Smooth muscle cell (in vitro differentiated cells): ENCODE data around the gene NEUROG1. TPM values are rescaled to one million over a fixed set of nuclear protein-coding genes. Genes with fewer than 3 reads are reported as not detected.

Experiments
- DNase-seq: peaks from one replicate; lab custom pipeline; 2025; ENCODE audit not compliant: unreplicated experiment; lab: John Stamatoyannopoulos, UW
- H2AFZ ChIP-seq: fragments of 200-600 bp; sonication (generic); 2 replicates; pipeline ENCODE4 v1.6.0; 2016; ENCODE audit warnings: antibody characterized with exemption, low read depth, mild to moderate bottlenecking
- H3F3A ChIP-seq: fragments of 200-600 bp; sonication (generic); 2 replicates; pipeline ENCODE4 v1.6.0; 2017; ENCODE audit warnings: antibody characterized with exemption, low read depth
- H3K27ac ChIP-seq: fragments of 200-600 bp; sonication (generic); 2 replicates; pipeline ENCODE4 v1.5.1; 2016; ENCODE audit warnings: low read depth, mild to moderate bottlenecking
- H3K27me3 ChIP-seq: fragments of 200-600 bp; sonication (generic); 2 replicates; pipeline ENCODE4 v1.6.1; 2016; ENCODE audit warnings: low read depth, mild to moderate bottlenecking
- H3K36me3 ChIP-seq: fragments of 200-600 bp; sonication (generic); 2 replicates; pipeline ENCODE4 v1.5.1; 2016; ENCODE audit warnings: low read depth
- H3K4me1 ChIP-seq: fragments of 200-600 bp; sonication (generic); 2 replicates; pipeline ENCODE4 v1.5.1; 2016; ENCODE audit warnings: low read depth
- H3K4me2 ChIP-seq: fragments of 200-600 bp; sonication (generic); 2 replicates; pipeline ENCODE4 v1.6.0; 2016; ENCODE audit warnings: mild to moderate bottlenecking
- H3K4me3 ChIP-seq: fragments of 200-600 bp; sonication (generic); 2 replicates; pipeline ENCODE4 v1.5.1; 2016; ENCODE audit warnings: mild to moderate bottlenecking
- H3K79me2 ChIP-seq: fragments of 200-600 bp; sonication (generic); 2 replicates; pipeline ENCODE4 v1.6.0; 2016; ENCODE audit warnings: low read depth, mild to moderate bottlenecking
- H3K9ac ChIP-seq: fragments of 200-600 bp; sonication (generic); 2 replicates; pipeline ENCODE4 v1.6.0; 2016; ENCODE audit warnings: low read depth
- H3K9me3 ChIP-seq: fragments of 200-600 bp; sonication (generic); replicated peaks from 2 replicates; pipeline ENCODE4 v1.5.1; 2016; ENCODE audit warnings: low read depth
- H4K20me1 ChIP-seq: fragments of 200-600 bp; sonication (generic); 2 replicates; pipeline ENCODE4 v1.6.0; 2016; ENCODE audit warnings: low read depth
- CTCF ChIP-seq: fragments of 200-600 bp; sonication (generic); IDR thresholded peaks from 2 replicates; pipeline ENCODE4 v1.5.1; 2017; ENCODE audit warnings: borderline replicate concordance, mild to moderate bottlenecking, antibody characterized with exemption; ENCODE audit not compliant: insufficient read depth, poor library complexity, severe bottlenecking
- WGBS: methylation state at CpG from one replicate; pipeline ENCODE4 v1.1.7; 2016; ENCODE audit warnings: low lambda C conversion rate; 5-methylcytosine and 5-hydroxymethylcytosine counted together
- polyA plus RNA-seq: library from polyadenylated mRNA; unstranded; fragments of >200 nt; fragmentation: Nextera tagmentation; extraction: Ambion mirVana; gene quantifications from 2 replicates; pipeline ENCODE4 v1.2.1, GENCODE V29; 2016
- total RNA-seq: library from RNA; depleted of rRNA; stranded (reverse); fragments of >200 nt; gene quantifications from 2 replicates; pipeline ENCODE4 v1.2.3, GENCODE V29; 2014

The NEUROG1 gene
- total and polyA plus RNA-seq, 2 experiments from 2014 or later: not detected

GRCh38 chr5:135571066-135571609 is 35.4 kb upstream of the NEUROG1 start:
- no peak overlapping the region for H3K27ac ChIP-seq
- no peak for TF ChIP-seq CTCF
- peaks cover under 1% of the 10 kb centered on the region for H3K4me1 ChIP-seq
- no peak overlapping the region for H3K4me2 ChIP-seq
- no peaks in the 10 kb centered on the region for H3K9me3 ChIP-seq
- WGBS: 85% methylated on average over 10 of the region's 10 CpGs
- peaks cover 40% of the 10 kb centered on the region for H4K20me1 ChIP-seq
- no peaks in the 10 kb centered on the region for H3K36me3 ChIP-seq
- no peak overlapping the region for H3K4me3 ChIP-seq
- no peaks in the 10 kb centered on the region for H3K27me3 ChIP-seq
- no peak for DNase-seq
- H3K79me2 ChIP-seq: no peaks in the 10 kb centered on the region
- H2AFZ ChIP-seq: no peak overlapping the region
- H3K9ac ChIP-seq: no peak overlapping the region
- H3F3A ChIP-seq: peaks cover 56% of the 10 kb centered on the region

- no peaks in the 10 kb centered on the region for H3K27me3 ChIP-seq
- peaks cover 54% of the 10 kb centered on the region for H3F3A ChIP-seq
- TF ChIP-seq CTCF: no peak
- H4K20me1 ChIP-seq: peaks cover 33% of the 10 kb centered on the region
- no peak overlapping the region for H3K4me3 ChIP-seq
- H3K36me3 ChIP-seq: no peaks in the 10 kb centered on the region
- H3K4me1 ChIP-seq: peaks cover under 1% of the 10 kb centered on the region
- 24% methylated on average over 3 of the region's 3 CpGs for WGBS
- no peak for DNase-seq
- no peaks in the 10 kb centered on the region for H3K79me2 ChIP-seq
- H3K27ac ChIP-seq: no peak overlapping the region
- no peak overlapping the region for H2AFZ ChIP-seq
- no peak overlapping the region for H3K4me2 ChIP-seq
- H3K9me3 ChIP-seq: no peaks in the 10 kb centered on the region
- H3K9ac ChIP-seq: no peak overlapping the region
Measured at GRCh38 chr5:135570453-135570764, 34.6 kb upstream of the NEUROG1 start.

GRCh38 chr5:135569755-135570452 is 34.1 kb upstream of the NEUROG1 start:
- H3F3A ChIP-seq: peaks cover 49% of the 10 kb centered on the region
- H3K27ac ChIP-seq: no peak overlapping the region
- peaks cover 4% of the 10 kb centered on the region for H3K4me1 ChIP-seq
- no peak overlapping the region for H3K9ac ChIP-seq
- no peaks in the 10 kb centered on the region for H3K79me2 ChIP-seq
- H4K20me1 ChIP-seq: peaks cover 27% of the 10 kb centered on the region
- no peaks in the 10 kb centered on the region for H3K27me3 ChIP-seq
- H3K4me2 ChIP-seq: no peak overlapping the region
- no peak overlapping the region for H3K4me3 ChIP-seq
- TF ChIP-seq CTCF: peak; percentile 43
- DNase-seq: no peak
- 54% methylated on average over 10 of the region's 10 CpGs for WGBS
- no peaks in the 10 kb centered on the region for H3K36me3 ChIP-seq
- no peak overlapping the region for H2AFZ ChIP-seq
- no peaks in the 10 kb centered on the region for H3K9me3 ChIP-seq

- peaks cover 39% of the 10 kb centered on the region for H3F3A ChIP-seq
- no peaks in the 10 kb centered on the region for H3K27me3 ChIP-seq
- no peak overlapping the region for H3K4me3 ChIP-seq
- H3K27ac ChIP-seq: no peak overlapping the region
- no peaks in the 10 kb centered on the region for H3K9me3 ChIP-seq
- no peak overlapping the region for H3K4me2 ChIP-seq
- H3K79me2 ChIP-seq: no peaks in the 10 kb centered on the region
- H4K20me1 ChIP-seq: peaks cover 19% of the 10 kb centered on the region
- H3K4me1 ChIP-seq: peaks cover 4% of the 10 kb centered on the region
- no peak overlapping the region for H3K9ac ChIP-seq
- no peaks in the 10 kb centered on the region for H3K36me3 ChIP-seq
- no peak for DNase-seq
- WGBS: 76% methylated on average over 5 of the region's 5 CpGs
- H2AFZ ChIP-seq: no peak overlapping the region
- TF ChIP-seq CTCF: no peak
Measured at GRCh38 chr5:135568923-135569360, 33.2 kb upstream of the NEUROG1 start.
